ENCODE data around the gene TMC8. TPM values are rescaled to one million over a fixed set of nuclear protein-coding genes. Genes with fewer than 3 reads are reported as not detected.
A peak's percentile ranks its signal among the peaks of the same experiment; 100 is the strongest.

The TMC8 gene
- total RNA-seq, 1 donor from 2014 or later = 1.2 TPM

GRCh38 chr17:78185981-78186691 lies 55.6 kb downstream of the TMC8 start:
- H3K36me3 Mint-ChIP-seq = peaks cover 20% of the 10 kb centered on the region
- TF ChIP-seq CTCF (IDR thresholded peaks at IDR 0.05; ENCODE audit: unreplicated experiment) = no peak
- H3K27ac Mint-ChIP-seq = peak overlapping the region; percentile 39
- H3K4me3 Mint-ChIP-seq = peak overlapping the region; percentile 81
- no peaks in the 10 kb centered on the region for H3K27me3 Mint-ChIP-seq (ENCODE audit: low read depth)
- no peak for DNase-seq (ENCODE audit: low spot score in 2 of 2, unreplicated experiment in 2 of 2)
- H3K9me3 Mint-ChIP-seq = peaks cover 3% of the 10 kb centered on the region
- H3K4me1 Mint-ChIP-seq = peaks cover 20% of the 10 kb centered on the region

GRCh38 chr17:78186692-78187595 lies 56.4 kb downstream of the TMC8 start, which contains the start of the genes AFMID and TK1:
Gene AFMID (plus strand): TSS chr17:78187362. CDS start chr17:78187371, 9 bp downstream.
Gene TK1 (minus strand): TSS chr17:78187052. CDS start chr17:78186994, 58 bp downstream.
- peaks cover 17% of the 10 kb centered on the region for H3K36me3 Mint-ChIP-seq
- H3K27me3 Mint-ChIP-seq (ENCODE audit: low read depth) = no peaks in the 10 kb centered on the region
- peak; percentile 95 for TF ChIP-seq CTCF (IDR thresholded peaks at IDR 0.05; ENCODE audit: unreplicated experiment)

More at GRCh38 chr17:78186692-78187595, 56.4 kb downstream of the TMC8 start, which contains the start of the genes AFMID and TK1:
- Mint-ChIP-seq H3K4me3 (peak within 1 kb of the TSS; percentile 81), H3K4me1 (peaks cover 20% of the 10 kb centered on the region), H3K9me3 (peaks cover 3% of the 10 kb centered on the region), H3K27ac (peak within 1 kb of the TSS; percentile 83)
- peak; percentile 96 to 100 for DNase-seq (ENCODE audit: low spot score in 2 of 2, unreplicated experiment in 2 of 2)

Other genes with a start within 250 kb of the TMC8 start
- gene TNRC6C, start 172.1 kb upstream of the TMC8 start, total RNA-seq = 21.2 to 30.3 TPM (median 27.0 TPM) in 3 replicates
- 85.5 to 96.8 TPM (median 86.4 TPM) in 3 replicates for gene TMC6, start 2.0 kb upstream of the TMC8 start, total RNA-seq
- 0.16 TPM in 1 of 3 replicates, not detected in the others for gene C17orf99, start 15.6 kb downstream of the TMC8 start, total RNA-seq
- 47.7 to 52.7 TPM (median 52.0 TPM) in 3 replicates for gene SYNGR2, start 37.8 kb downstream of the TMC8 start, total RNA-seq
- 23.3 to 25.7 TPM (median 23.3 TPM) in 3 replicates for gene TK1, start 56.3 kb downstream of the TMC8 start, total RNA-seq
- gene AFMID, start 56.6 kb downstream of the TMC8 start, total RNA-seq = 24.1 to 32.3 TPM (median 27.6 TPM) in 3 replicates
- gene BIRC5, start 83.5 kb downstream of the TMC8 start, total RNA-seq = 22.8 to 23.8 TPM (median 22.9 TPM) in 3 replicates
- 1.5 to 1.8 TPM (median 1.5 TPM) in 3 replicates for gene TMEM235, start 100.9 kb downstream of the TMC8 start, total RNA-seq
- gene SOCS3, start 229.3 kb downstream of the TMC8 start, total RNA-seq = 45.7 to 50.0 TPM (median 49.8 TPM) in 3 replicates
- gene PGS1, start 247.9 kb downstream of the TMC8 start, total RNA-seq = 62.0 to 66.5 TPM (median 62.3 TPM) in 3 replicates